Cardiac fibroblast (primary cell): Measurements from ENCODE around the gene MAGEF1.

ENCODE experiments used
- DNase-seq, 2 donors: peaks; one replicate each; pipeline versions ENCODE4 v3.0.0 to v3.0.0-alpha.2; 2010; ENCODE audit warnings: low read depth in 2 of 2
- H3K4me3 ChIP-seq, 2 donors: replicated peaks in 1 of 2; 1 replicate in 1 of 2; 2 replicates in 1 of 2; pipeline ENCODE4 v1.5.1; 2011; ENCODE audit warnings: low read depth in 2 of 2, low read length in 2 of 2, mild to moderate bottlenecking in 2 of 2, moderate library complexity in 1 of 2
- CTCF ChIP-seq: IDR thresholded peaks from one replicate; pipeline ENCODE4 v1.5.1; 2011; ENCODE audit warnings: low read depth, mild to moderate bottlenecking, low read length, inconsistent platforms

The MAGEF1 gene

GRCh38 chr3:184712248-184713039 lies 580 bp upstream of the MAGEF1 start:
- TF ChIP-seq CTCF, result no peak
- peak overlapping the region; percentile 72 to 79 for H3K4me3 ChIP-seq
- DNase-seq, result no peak

GRCh38 chr3:184710870-184711492 lies 883 bp downstream of the MAGEF1 start:
- peak; percentile 15 to 16 for DNase-seq
- TF ChIP-seq CTCF, result no peak
- peak overlapping the region; percentile 72 to 79 for H3K4me3 ChIP-seq

GRCh38 chr3:184703657-184704056 lies 8.2 kb downstream of the MAGEF1 start:
- H3K4me3 ChIP-seq, result no peak overlapping the region
- TF ChIP-seq CTCF, result no peak
- no peak for DNase-seq

- H3K4me3 ChIP-seq, result no peak overlapping the region
- no peak for TF ChIP-seq CTCF
- no peak for DNase-seq
Observed at GRCh38 chr3:184700759-184701158, 11.1 kb downstream of the MAGEF1 start.

- no peak for TF ChIP-seq CTCF
- no peak overlapping the region for H3K4me3 ChIP-seq
- no peak for DNase-seq
Observed at GRCh38 chr3:184697845-184698244, 14.0 kb downstream of the MAGEF1 start.

- DNase-seq, result peak in 1 of 2 donors; percentile 41
- TF ChIP-seq CTCF, result no peak
Observed at GRCh38 chr3:184696697-184697096, 15.2 kb downstream of the MAGEF1 start.

More at GRCh38 chr3:184696697-184697096, 15.2 kb downstream of the MAGEF1 start:
- H3K4me3 ChIP-seq, result no peak overlapping the region
